Left ventricle myocardium superior (tissue), 1 donor: ENCODE results near the gene OTULIN. TPM values are rescaled to one million over a fixed set of nuclear protein-coding genes. Genes with fewer than 3 reads are reported as not detected.

ENCODE experiments used
- ATAC-seq: fragments of 200-7000 bp; cut with Tn5 transposase; one replicate; pipeline ENCODE4 v1.9.1; 2020; ENCODE audit warnings: mild to moderate bottlenecking, moderate library complexity
- DNase-seq: peaks from one replicate; pipeline ENCODE4 v3.0.0-alpha.2; 2020
- intact Hi-C: fragments of 100-400 bp; cut with micrococcal nuclease; formaldehyde crosslinking; loops from one replicate; pipeline ENCODE4 v1.11.0; 2022
- total RNA-seq: library from RNA; stranded (reverse); fragmentation: NEBNext Ultra II Directional; extraction: Animal tissue kit (Norgen Biotek cat#: 25700); gene quantifications from one replicate; pipeline ENCODE4 v1.2.1, GENCODE V29; 2021
- donor health status: DM: no; HTN: yes; CAD: no; lungs with severe emphysema.

The OTULIN gene
- total RNA-seq, 1 donor from 2014 or later = 23.5 TPM

GRCh38 chr5:14730881-14731280 is 66.4 kb downstream of the OTULIN start:
- intact Hi-C loops = no loop called here
- no peak for DNase-seq
- ATAC-seq = peak; percentile 25

- intact Hi-C loops = no loop called here
- DNase-seq (no peak), ATAC-seq (no peak)
Observed at GRCh38 chr5:14732991-14733390, 68.5 kb downstream of the OTULIN start.

GRCh38 chr5:14733661-14734060 is 69.1 kb downstream of the OTULIN start:
- DNase-seq (no peak), ATAC-seq (no peak)
- intact Hi-C loops = no loop called here

- DNase-seq = no peak
- no peak for ATAC-seq
- intact Hi-C loops = no loop called here
Observed at GRCh38 chr5:14734396-14734795, 69.9 kb downstream of the OTULIN start.

- no peak for DNase-seq
- intact Hi-C loops = no loop called here
- peak; percentile 85 for ATAC-seq
Observed at GRCh38 chr5:14735944-14736343, 71.4 kb downstream of the OTULIN start.

GRCh38 chr5:14737291-14737690 is 72.8 kb downstream of the OTULIN start:
- ATAC-seq = peak; percentile 65
- intact Hi-C loops = no loop called here
- no peak for DNase-seq

- DNase-seq = no peak
- intact Hi-C loops = no loop called here
- no peak for ATAC-seq
Observed at GRCh38 chr5:14738050-14738449, 73.5 kb downstream of the OTULIN start.

- DNase-seq (peak; percentile 34), ATAC-seq (peak; percentile 19)
- intact Hi-C loops = no loop called here
Observed at GRCh38 chr5:14739538-14739937, 75.0 kb downstream of the OTULIN start.

- no peak for ATAC-seq
- DNase-seq = no peak
- intact Hi-C loops = no loop called here
Observed at GRCh38 chr5:14739981-14740380, 75.5 kb downstream of the OTULIN start.

GRCh38 chr5:14741131-14741530 is 76.6 kb downstream of the OTULIN start:
- intact Hi-C loops = no loop called here
- ATAC-seq (no peak), DNase-seq (no peak)

- DNase-seq (no peak), ATAC-seq (peak; percentile 9)
- intact Hi-C loops = no loop called here
Observed at GRCh38 chr5:14741801-14742440, 77.4 kb downstream of the OTULIN start.

- intact Hi-C loops = no loop called here
- no peak for ATAC-seq
- no peak for DNase-seq
Observed at GRCh38 chr5:14742498-14742897, 78.0 kb downstream of the OTULIN start.

GRCh38 chr5:14743601-14744295 is 79.2 kb downstream of the OTULIN start:
- intact Hi-C loops = no loop called here

GRCh38 chr5:14744296-14745187 is 80.0 kb downstream of the OTULIN start:
- peak; percentile 59 for DNase-seq
- intact Hi-C loops = no loop called here
- ATAC-seq = peak; percentile 85

More at GRCh38 chr5:14743601-14744295, 79.2 kb downstream of the OTULIN start:
- DNase-seq = no peak
- no peak for ATAC-seq

GRCh38 chr5:14745188-14745563 is 80.7 kb downstream of the OTULIN start:
- intact Hi-C loops = no loop called here
- ATAC-seq (peak; percentile 55), DNase-seq (no peak)

GRCh38 chr5:14745753-14746152 is 81.2 kb downstream of the OTULIN start:
- ATAC-seq (no peak), DNase-seq (no peak)
- intact Hi-C loops = no loop called here

GRCh38 chr5:14748180-14748900 is 83.8 kb downstream of the OTULIN start:
- DNase-seq = no peak
- no peak for ATAC-seq
- intact Hi-C loops = no loop called here
